ENCODE results near the gene PAPOLB.
"Not testable (repeated sequence)": the region's sequence is repeated elsewhere in the genome, so short reads cannot be mapped to it uniquely, and the experiment has no call there.

Gene PAPOLB

GRCh38 chr7:4893929-4894475 lies 32.2 kb upstream of the PAPOLB start:
- TF ChIP-seq CTCF (conservative IDR thresholded peaks at IDR 0.05; ENCODE audit: low read depth, low read length): no peak

GRCh38 chr7:4893188-4893587 lies 31.4 kb upstream of the PAPOLB start:
- H3K4me3 ChIP-seq (ENCODE audit: low read depth, low read length); DNase-seq (ENCODE audit: low read depth): not testable (repeated sequence)

More at GRCh38 chr7:4893929-4894475, 32.2 kb upstream of the PAPOLB start:
- no peak for DNase-seq (ENCODE audit: low read depth)
- no peak overlapping the region for H3K4me3 ChIP-seq (ENCODE audit: low read depth, low read length)

GRCh38 chr7:4891522-4891921 lies 29.7 kb upstream of the PAPOLB start:
- not testable (repeated sequence) for DNase-seq (ENCODE audit: low read depth); H3K4me3 ChIP-seq (ENCODE audit: low read depth, low read length)

- no peak for TF ChIP-seq CTCF (conservative IDR thresholded peaks at IDR 0.05; ENCODE audit: low read depth, low read length)
- no peak overlapping the region for H3K4me3 ChIP-seq (ENCODE audit: low read depth, low read length)
- no peak for DNase-seq (ENCODE audit: low read depth)
Observed at GRCh38 chr7:4889682-4890081, 27.9 kb upstream of the PAPOLB start.

- no peak for TF ChIP-seq CTCF (conservative IDR thresholded peaks at IDR 0.05; ENCODE audit: low read depth, low read length)
- H3K4me3 ChIP-seq (ENCODE audit: low read depth, low read length): no peak overlapping the region
- DNase-seq (ENCODE audit: low read depth): no peak
Observed at GRCh38 chr7:4888161-4888560, 26.3 kb upstream of the PAPOLB start.

GRCh38 chr7:4886671-4887070 lies 24.8 kb upstream of the PAPOLB start:
- TF ChIP-seq CTCF (conservative IDR thresholded peaks at IDR 0.05; ENCODE audit: low read depth, low read length): no peak
- DNase-seq (ENCODE audit: low read depth): no peak
- no peak overlapping the region for H3K4me3 ChIP-seq (ENCODE audit: low read depth, low read length)

GRCh38 chr7:4885317-4885807 lies 23.5 kb upstream of the PAPOLB start:
- no peak for TF ChIP-seq CTCF (conservative IDR thresholded peaks at IDR 0.05; ENCODE audit: low read depth, low read length)
- no peak overlapping the region for H3K4me3 ChIP-seq (ENCODE audit: low read depth, low read length)
- DNase-seq (ENCODE audit: low read depth): no peak

GRCh38 chr7:4884164-4884563 lies 22.3 kb upstream of the PAPOLB start:
- H3K4me3 ChIP-seq (ENCODE audit: low read depth, low read length): no peak overlapping the region
- DNase-seq (ENCODE audit: low read depth): no peak
- no peak for TF ChIP-seq CTCF (conservative IDR thresholded peaks at IDR 0.05; ENCODE audit: low read depth, low read length)

Measured in choroid plexus epithelial cell (primary cell).